Loucy (cell line): ENCODE data around the gene PPARG.

Experiments
- H2AFZ ChIP-seq: fragments of 200-600 bp; sonication (generic); 2 replicates; pipeline ENCODE4 v1.6.0; 2016; ENCODE audit warnings: antibody characterized with exemption, mild to moderate bottlenecking, low read length, moderate library complexity
- H3F3A ChIP-seq: fragments of 200-600 bp; 2 replicates; pipeline ENCODE4 v1.6.0; 2016; ENCODE audit warnings: antibody characterized with exemption, low read depth, mild to moderate bottlenecking
- H3K27me3 ChIP-seq: fragments of 200-600 bp; sonication (generic); 2 replicates; pipeline ENCODE4 v1.6.1; 2014; ENCODE audit warnings: low read length, mild to moderate bottlenecking; ENCODE audit not compliant: insufficient read depth, poor library complexity, severe bottlenecking
- H3K36me3 ChIP-seq: fragments of 200-600 bp; sonication (generic); 2 replicates; pipeline ENCODE4 v1.6.1; 2016; ENCODE audit warnings: low read length; ENCODE audit not compliant: insufficient read depth
- H3K4me1 ChIP-seq: fragments of 200-600 bp; sonication (generic); 2 replicates; pipeline ENCODE4 v1.5.1; 2014; ENCODE audit warnings: low read length, mild to moderate bottlenecking; ENCODE audit not compliant: insufficient read depth, poor library complexity, severe bottlenecking
- H3K4me2 ChIP-seq: fragments of 200-600 bp; sonication (generic); 2 replicates; pipeline ENCODE4 v1.6.0; 2014; ENCODE audit warnings: antibody characterized with exemption, low read length, low read depth, mild to moderate bottlenecking; ENCODE audit not compliant: poor library complexity, severe bottlenecking
- H3K4me3 ChIP-seq: fragments of 200-600 bp; sonication (generic); 2 replicates; pipeline ENCODE4 v1.5.1; 2014; ENCODE audit warnings: low read length, mild to moderate bottlenecking, mixed read lengths; ENCODE audit not compliant: poor library complexity, severe bottlenecking
- H3K79me2 ChIP-seq: fragments of 200-600 bp; sonication (generic); 2 replicates; pipeline ENCODE4 v1.6.1; 2014; ENCODE audit warnings: low read length; ENCODE audit not compliant: insufficient read depth
- H3K9ac ChIP-seq: fragments of 200-600 bp; sonication (generic); 2 replicates; pipeline ENCODE4 v1.6.0; 2014; ENCODE audit warnings: mild to moderate bottlenecking, low read depth, low read length, moderate library complexity; ENCODE audit not compliant: poor library complexity, severe bottlenecking
- H3K9me2 ChIP-seq: fragments of 200-600 bp; sonication (generic); replicated peaks from 2 replicates; pipeline ENCODE4 v1.6.1; 2016; ENCODE audit warnings: low read depth, low read length, mixed read lengths
- H3K9me3 ChIP-seq: fragments of 200-600 bp; sonication (generic); 2 replicates; pipeline ENCODE4 v1.6.1; 2014; ENCODE audit warnings: mild to moderate bottlenecking, antibody characterized with exemption, low read length, low read depth; ENCODE audit not compliant: insufficient read depth
- H4K20me1 ChIP-seq: fragments of 200-600 bp; sonication (generic); 2 replicates; pipeline ENCODE4 v1.6.0; 2014; ENCODE audit warnings: antibody characterized with exemption, low read length, mild to moderate bottlenecking; ENCODE audit not compliant: insufficient read depth, poor library complexity, severe bottlenecking
- CTCF ChIP-seq: fragments of 200-600 bp; sonication (generic); conservative IDR thresholded peaks from 2 replicates; pipeline ENCODE4 v1.5.1; 2014; ENCODE audit warnings: mild to moderate bottlenecking, antibody characterized with exemption, low read length
- EZH2phosphoT487 ChIP-seq: fragments of 200-600 bp; IDR thresholded peaks from 2 replicates; pipeline ENCODE4 v1.6.1; 2018; ENCODE audit warnings: antibody characterized with exemption, mild to moderate bottlenecking, moderate library complexity, borderline replicate concordance

The PPARG gene

GRCh38 chr3:12399226-12399625, 110.4 kb downstream of the PPARG start:
- no peak overlapping the region for H3K4me2 ChIP-seq
- H3K79me2 ChIP-seq, result no peaks in the 10 kb centered on the region
- TF ChIP-seq CTCF, result no peak
- no peak for TF ChIP-seq EZH2phosphoT487
- H2AFZ ChIP-seq, result no peak overlapping the region
- H3K9me2 ChIP-seq, result no peaks in the 10 kb centered on the region
- no peak overlapping the region for H3K4me3 ChIP-seq
- no peaks in the 10 kb centered on the region for H3K36me3 ChIP-seq
- H3F3A ChIP-seq, result no peaks in the 10 kb centered on the region
- no peaks in the 10 kb centered on the region for H3K27me3 ChIP-seq
- no peak overlapping the region for H3K9ac ChIP-seq
- H3K4me1 ChIP-seq, result peaks cover 30% of the 10 kb centered on the region
- no peaks in the 10 kb centered on the region for H4K20me1 ChIP-seq
- no peaks in the 10 kb centered on the region for H3K9me3 ChIP-seq

- no peak overlapping the region for H3K9ac ChIP-seq
- peak overlapping the region; percentile 17 for H3K4me2 ChIP-seq
- TF ChIP-seq EZH2phosphoT487 (no peak), CTCF (no peak)
- no peaks in the 10 kb centered on the region for H3K79me2 ChIP-seq
- H4K20me1 ChIP-seq, result no peaks in the 10 kb centered on the region
- no peaks in the 10 kb centered on the region for H3F3A ChIP-seq
- no peak overlapping the region for H2AFZ ChIP-seq
- no peaks in the 10 kb centered on the region for H3K36me3 ChIP-seq
- H3K4me3 ChIP-seq, result no peak overlapping the region
- H3K27me3 ChIP-seq, result no peaks in the 10 kb centered on the region
- H3K9me3 ChIP-seq, result no peaks in the 10 kb centered on the region
- H3K9me2 ChIP-seq, result no peaks in the 10 kb centered on the region
- H3K4me1 ChIP-seq, result peaks cover 18% of the 10 kb centered on the region
These were observed 111.8 kb downstream of the PPARG start for GRCh38 chr3:12400616-12401194.

DNA sequence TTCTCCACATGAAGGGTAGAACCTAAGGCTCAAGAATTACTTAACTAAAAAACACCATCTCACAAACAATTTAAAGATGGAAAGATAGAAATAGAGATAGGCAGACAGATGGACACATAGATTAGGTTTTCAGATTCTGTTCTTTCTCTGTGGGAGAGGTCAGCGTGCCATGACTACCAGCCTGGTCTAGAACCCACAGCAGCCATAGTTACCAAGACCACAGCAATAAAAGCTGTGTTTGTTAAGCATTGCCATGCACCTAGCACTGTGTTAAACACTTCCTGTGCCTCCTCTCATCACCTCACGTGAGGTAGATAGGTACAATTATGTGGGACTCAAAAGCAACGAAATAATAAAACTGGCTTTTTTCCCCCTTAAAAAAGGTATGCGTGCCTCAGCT, 112.3 kb downstream of the PPARG start:
- Histone ChIP-seq H3F3A (no peaks in the 10 kb centered on the region), H3K4me2 (peak overlapping the region; percentile 17)

More for the DNA sequence above, 112.3 kb downstream of the PPARG start:
- Histone ChIP-seq H3K27me3 (no peaks in the 10 kb centered on the region), H3K9ac (no peak overlapping the region), H3K9me3 (no peaks in the 10 kb centered on the region), H3K36me3 (no peaks in the 10 kb centered on the region), H4K20me1 (no peaks in the 10 kb centered on the region), H3K4me3 (no peak overlapping the region), H2AFZ (no peak overlapping the region), H3K79me2 (no peaks in the 10 kb centered on the region), H3K4me1 (peaks cover 22% of the 10 kb centered on the region), H3K9me2 (no peaks in the 10 kb centered on the region)
- no peak for TF ChIP-seq CTCF
- no peak for TF ChIP-seq EZH2phosphoT487
